Tongue (tissue), 2 donors: Measurements from ENCODE around the gene SLC16A12. TPM values are rescaled to one million over a fixed set of nuclear protein-coding genes. Genes with fewer than 3 reads are reported as not detected.
A peak's percentile ranks its signal among the peaks of the same experiment; 100 is the strongest.
"Not testable (repeated sequence)": the region's sequence is repeated elsewhere in the genome, so short reads cannot be mapped to it uniquely, and the experiment has no call there.

Experiments used
- DNase-seq: peaks from one replicate; pipeline ENCODE4 v3.0.0-alpha.2; 2015
- total RNA-seq: library from RNA; depleted of rRNA; stranded (reverse); fragments of >200 nt; gene quantifications from one replicate; pipeline ENCODE4 v1.2.3, GENCODE V29; 2014

The SLC16A12 gene
- total RNA-seq, 1 donor from 2014 or later, result 3.1 TPM

- no peak for DNase-seq
Measured at GRCh38 chr10:89470628-89471027, 64.8 kb downstream of the SLC16A12 start.

GRCh38 chr10:89469517-89469916, 65.9 kb downstream of the SLC16A12 start:
- DNase-seq, result no peak

- DNase-seq, result no peak
Measured at GRCh38 chr10:89468191-89468965, 67.0 kb downstream of the SLC16A12 start.

GRCh38 chr10:89466599-89467035, 68.8 kb downstream of the SLC16A12 start:
- no peak for DNase-seq

GRCh38 chr10:89465196-89465595, 70.2 kb downstream of the SLC16A12 start:
- DNase-seq, result no peak

DNA sequence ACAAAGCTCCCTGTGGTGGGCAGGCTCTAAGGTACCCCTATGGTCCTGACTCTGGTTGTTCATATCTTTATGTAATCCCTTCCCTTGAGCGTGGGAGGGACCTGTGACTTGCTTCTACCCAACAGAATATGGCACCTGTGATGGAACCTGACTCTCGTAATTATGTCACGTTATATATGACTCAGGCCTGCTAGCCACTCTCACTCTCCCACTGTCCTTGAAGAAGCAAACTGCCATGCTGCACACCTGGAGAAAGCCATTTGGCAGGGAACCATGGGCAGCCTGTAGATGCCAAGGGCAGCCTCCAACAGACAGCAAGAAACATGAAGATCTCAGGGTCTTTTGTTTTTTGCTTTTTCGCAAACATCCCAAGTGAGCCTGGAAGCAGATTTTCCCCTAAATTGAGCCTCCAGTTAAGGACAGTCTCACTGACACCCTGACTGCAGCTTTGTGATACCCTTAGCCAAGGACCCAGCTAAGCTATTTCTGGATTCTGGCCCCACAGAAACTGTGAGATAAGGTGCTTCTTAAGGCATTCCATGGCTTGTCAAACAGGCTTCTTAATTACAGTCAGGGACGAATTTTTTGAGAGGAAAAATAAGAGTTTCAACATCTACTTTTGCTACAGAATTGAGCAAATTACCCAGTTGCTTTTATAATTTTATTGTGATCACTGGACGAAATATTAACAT, 71.4 kb downstream of the SLC16A12 start:
- DNase-seq, result no peak

DNA sequence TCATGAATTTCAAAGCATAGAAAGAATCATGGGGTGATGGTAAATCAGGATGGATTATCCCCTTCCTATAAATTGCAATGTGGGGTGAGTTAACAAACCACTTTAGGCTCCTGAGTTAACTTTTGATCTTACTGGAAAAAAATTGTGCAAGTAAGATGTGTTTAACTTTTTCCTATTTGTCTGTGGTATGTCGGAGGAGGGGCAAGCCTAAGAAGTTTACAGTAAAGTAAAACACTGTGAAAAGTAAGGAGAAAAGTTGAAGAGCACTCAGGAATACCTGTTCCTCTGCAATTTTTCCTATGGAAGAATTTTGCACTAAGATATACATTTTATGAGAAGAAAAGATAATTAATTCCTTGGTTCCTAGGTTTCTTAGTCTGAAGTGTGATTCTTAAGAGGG, 76.6 kb downstream of the SLC16A12 start:
- no peak for DNase-seq

DNA sequence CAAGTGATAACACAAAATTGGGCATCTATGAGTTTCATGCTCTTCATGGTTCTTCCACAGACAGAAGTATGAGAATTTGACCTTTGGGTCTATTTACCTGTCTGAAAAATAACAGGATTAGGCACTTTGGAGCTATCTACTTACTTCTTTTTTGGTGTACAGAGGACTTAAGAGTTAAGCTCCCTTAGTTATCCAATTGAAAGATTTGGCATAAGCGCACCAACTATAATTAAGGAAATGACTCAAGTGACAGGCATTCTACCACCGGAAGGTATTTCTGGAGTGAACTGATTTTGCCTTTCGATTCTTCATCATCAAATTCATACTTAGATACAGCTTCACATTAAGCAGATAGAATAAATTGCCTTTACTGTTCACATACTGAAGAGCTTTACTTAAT, 77.1 kb downstream of the SLC16A12 start:
- no peak for DNase-seq

DNA sequence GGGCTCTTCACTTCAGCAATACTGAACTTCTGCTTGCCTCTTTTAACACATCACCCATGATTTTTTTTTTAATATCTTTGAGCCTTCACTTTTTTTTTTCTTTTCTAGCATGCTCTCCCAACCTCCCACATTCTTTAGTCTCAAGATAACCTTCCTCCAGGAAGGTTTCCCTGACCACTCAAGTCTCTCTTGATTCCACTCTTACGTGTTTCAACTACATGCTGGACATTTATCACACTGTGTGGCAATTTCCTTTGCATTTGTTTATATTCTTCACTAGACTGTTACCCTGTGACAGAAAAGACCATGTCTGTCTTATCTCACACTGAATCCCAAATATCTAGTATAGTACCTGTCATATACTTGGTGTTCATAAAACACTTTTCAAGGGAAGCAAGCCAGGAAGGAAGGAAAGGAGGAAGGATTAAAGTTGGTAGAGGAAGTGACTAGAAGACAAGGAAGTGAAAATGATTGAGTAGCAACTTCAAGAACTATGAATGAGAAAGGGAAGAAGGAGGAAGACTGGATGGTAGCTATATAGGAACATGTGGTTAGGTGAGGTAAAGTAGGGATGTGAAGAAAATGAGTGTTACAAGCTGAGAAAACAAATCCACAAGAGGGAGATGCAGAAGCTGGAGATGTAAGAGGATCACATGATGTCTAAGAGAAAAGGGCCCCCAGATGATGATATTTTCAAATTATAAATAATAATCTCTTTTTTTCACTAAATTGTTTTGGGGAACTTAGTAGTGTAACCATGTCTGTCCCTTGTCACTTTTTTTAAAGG, 80.6 kb downstream of the SLC16A12 start:
- no peak for DNase-seq

GRCh38 chr10:89452193-89452592, 83.2 kb downstream of the SLC16A12 start:
- DNase-seq, result no peak

GRCh38 chr10:89450901-89451300, 84.5 kb downstream of the SLC16A12 start:
- no peak for DNase-seq

GRCh38 chr10:89444819-89445218, 90.6 kb downstream of the SLC16A12 start:
- not testable (repeated sequence) for DNase-seq

DNA sequence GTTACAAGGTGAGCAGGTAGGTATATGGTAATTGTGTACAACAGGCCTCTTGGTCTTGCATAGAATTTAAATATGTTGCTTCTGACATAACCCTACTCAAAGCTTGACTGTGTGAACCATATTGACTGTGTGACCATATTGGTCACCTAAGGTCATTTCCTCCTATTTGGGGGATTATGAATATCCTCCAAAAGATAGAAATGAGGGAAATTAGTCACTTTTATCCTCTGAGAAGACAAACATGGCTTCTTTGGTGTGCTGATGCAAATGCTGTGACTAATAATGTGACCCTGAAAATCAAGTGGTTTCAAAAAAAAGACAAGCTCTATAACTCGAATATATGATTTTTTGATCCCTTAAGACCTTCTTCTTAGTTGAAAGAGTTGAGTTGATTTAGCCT, 93.1 kb downstream of the SLC16A12 start:
- no peak for DNase-seq

DNA sequence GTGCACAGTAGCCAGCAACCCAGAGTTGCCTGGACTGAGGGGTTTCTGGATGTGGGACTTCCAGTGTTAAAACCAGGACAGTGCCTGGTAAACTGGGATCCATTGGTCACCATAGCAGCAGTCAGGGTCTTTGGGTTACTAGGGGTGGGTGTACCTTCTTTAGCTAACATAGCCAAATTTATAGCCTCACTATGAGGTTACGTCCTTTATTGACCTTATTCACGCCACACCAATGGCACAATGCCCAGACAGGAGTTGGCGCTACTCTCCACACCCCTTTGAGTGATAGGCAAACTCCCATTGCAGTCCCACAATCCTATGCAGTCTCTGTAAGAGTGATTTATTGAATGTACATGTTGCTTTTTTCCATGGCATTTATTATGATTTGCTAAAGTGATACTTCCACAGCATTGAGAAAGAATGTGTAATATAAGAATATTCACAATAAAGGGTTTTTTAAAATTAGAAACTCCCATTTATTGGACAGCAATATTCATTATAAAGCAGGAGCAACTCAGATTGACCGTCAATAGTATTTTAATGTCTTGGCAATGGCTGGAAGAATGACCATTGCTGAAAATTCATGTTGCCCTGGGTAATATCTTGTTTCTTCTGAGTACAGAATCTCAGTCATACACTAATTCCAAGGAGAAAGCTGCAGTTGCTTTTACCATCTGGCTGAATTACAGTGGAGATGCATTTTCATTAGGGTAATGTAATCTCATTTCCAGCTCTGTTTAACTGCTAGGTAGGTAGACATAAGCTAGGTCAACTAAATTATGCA, 95.0 kb downstream of the SLC16A12 start:
- DNase-seq, result no peak

DNA sequence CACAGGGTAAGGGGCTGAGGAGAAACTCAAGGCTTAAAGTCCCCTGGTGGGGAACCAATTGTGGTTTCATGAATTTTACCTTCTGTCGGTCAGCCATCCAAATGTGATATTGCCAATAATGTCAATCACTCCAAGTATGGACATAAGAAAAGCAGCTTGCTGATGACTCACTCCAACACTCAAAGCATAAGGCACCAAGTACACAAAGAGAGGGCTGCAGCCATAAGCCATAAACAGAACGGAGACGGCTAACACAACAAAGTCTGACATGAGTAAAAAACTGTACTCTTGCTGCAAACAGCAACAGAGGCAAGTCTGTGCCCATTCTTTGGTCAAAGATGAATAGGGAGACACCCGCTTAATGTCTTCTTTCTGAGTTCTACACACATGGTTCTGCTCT, 96.9 kb downstream of the SLC16A12 start:
- no peak for DNase-seq

- DNase-seq, result peak; percentile 50
Measured at GRCh38 chr10:89431977-89432376, 103.4 kb downstream of the SLC16A12 start.

- peak; percentile 61 for DNase-seq
Measured at GRCh38 chr10:89428877-89429276, 106.5 kb downstream of the SLC16A12 start.

DNA sequence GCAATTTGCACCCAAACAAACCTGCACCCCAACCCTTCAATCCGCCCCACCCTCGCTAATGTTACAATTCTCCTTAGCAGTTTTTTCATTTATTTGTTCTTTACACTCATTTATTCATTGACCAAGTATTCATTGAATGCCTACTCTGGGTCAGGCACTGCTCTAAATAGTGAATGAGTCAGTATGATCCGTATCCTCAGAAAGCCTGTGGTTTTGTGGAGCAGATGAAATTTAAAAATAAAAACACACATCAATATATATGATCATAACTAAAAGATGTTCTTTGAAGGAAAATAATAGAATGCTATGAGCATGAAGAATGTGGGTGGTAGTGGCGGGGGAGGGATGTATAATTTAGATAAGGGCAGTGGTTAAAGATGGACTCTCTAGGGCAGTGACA, 107.8 kb downstream of the SLC16A12 start:
- no peak for DNase-seq

DNA sequence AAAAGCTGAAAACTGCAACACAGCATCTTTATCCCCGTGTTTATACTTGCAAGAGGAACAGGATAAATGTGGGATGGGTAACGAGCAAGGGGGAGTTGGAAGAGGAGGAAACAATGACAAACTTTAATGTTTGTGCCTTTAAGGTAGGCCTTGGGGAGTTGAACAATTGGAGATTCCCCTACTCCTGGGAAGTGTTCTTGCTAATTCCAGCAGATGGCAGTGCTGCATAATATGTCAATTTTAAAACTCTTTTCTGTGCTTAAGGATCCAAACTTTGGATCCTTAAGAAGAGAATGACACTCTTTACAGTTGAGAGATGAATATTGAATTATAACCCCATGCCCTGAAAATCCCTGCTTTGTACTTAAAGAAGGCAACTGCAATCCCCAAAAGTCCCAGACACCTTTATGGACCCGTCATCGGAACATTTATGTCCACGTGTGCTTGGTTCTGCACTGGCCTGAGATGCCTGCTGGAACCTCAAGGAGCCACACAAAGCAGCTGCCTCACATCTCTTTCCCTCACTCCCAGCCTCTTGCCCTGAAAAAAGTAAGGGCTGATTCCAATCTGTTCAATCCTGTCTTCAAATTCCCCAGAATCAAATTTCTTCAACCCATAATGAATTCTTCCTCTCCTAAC, 109.0 kb downstream of the SLC16A12 start:
- DNase-seq, result peak; percentile 84

DNA sequence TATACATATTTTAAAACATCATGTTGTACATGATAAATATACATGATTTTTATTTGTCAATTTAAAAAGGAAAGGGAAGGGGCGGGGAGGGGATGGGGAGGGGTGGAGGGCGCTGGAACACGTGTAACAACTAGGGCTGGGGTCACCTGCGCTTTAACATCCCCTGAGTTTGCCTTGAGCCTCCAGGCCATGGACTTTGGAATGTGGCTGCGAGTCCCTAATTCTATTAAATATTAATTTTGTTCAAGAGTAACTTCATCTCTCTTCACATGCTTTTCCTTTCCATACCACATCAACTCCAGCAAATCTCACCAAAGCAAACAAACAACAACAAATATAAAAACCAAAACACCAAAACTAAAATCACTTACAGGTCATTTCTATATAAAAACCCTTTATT, 110.4 kb downstream of the SLC16A12 start:
- no peak for DNase-seq

DNA sequence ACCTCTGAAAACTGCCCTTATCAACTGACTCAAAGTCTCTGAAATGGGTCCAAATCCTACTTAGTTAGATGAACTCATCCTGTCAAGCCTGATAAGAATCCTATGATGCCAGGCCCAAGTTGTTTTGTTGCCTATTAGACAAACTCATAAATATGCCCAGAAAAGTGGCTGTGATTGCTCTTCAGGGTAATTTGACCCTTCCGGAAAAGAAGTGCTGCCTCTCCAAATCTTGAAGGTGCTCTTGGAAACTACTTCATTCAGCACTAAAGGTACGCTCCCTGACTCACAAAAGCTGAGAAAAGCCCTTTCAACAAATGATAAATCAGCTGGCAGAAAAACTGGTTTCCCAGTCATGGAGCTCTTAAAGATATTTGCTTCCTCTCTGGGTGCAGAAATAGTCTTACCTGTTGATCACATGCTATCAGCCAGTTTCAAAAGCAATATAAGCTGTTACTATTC, 114.3 kb downstream of the SLC16A12 start:
- peak; percentile 17 for DNase-seq

- peak; percentile 13 for DNase-seq
Measured at GRCh38 chr10:89419548-89419947, 115.8 kb downstream of the SLC16A12 start.
